Hepatocyte (in vitro differentiated cells): ENCODE data around the gene STIM1. TPM values are rescaled to one million over a fixed set of nuclear protein-coding genes. Genes with fewer than 3 reads are reported as not detected.

Experiments used
- DNase-seq: peaks from one replicate; pipeline ENCODE4 v3.0.0-alpha.2; 2016; ENCODE audit warnings: low spot score
- H2AFZ ChIP-seq: fragments of 200-600 bp; sonication (generic); 2 replicates; pipeline ENCODE4 v1.6.0; 2016; ENCODE audit warnings: antibody characterized with exemption, mild to moderate bottlenecking
- H3K27ac ChIP-seq: fragments of 200-600 bp; sonication (generic); 2 replicates; pipeline ENCODE4 v1.5.1; 2016; ENCODE audit warnings: mild to moderate bottlenecking
- H3K27me3 ChIP-seq: fragments of 200-600 bp; sonication (generic); 2 replicates; pipeline ENCODE4 v1.6.1; 2016
- H3K36me3 ChIP-seq: fragments of 200-600 bp; sonication (generic); replicated peaks from 2 replicates; pipeline ENCODE4 v1.5.1; 2016; ENCODE audit warnings: low read depth; ENCODE audit not compliant: insufficient read depth
- H3K4me1 ChIP-seq: fragments of 200-600 bp; sonication (generic); 2 replicates; pipeline ENCODE4 v1.5.1; 2016; ENCODE audit warnings: mild to moderate bottlenecking, moderate library complexity; ENCODE audit not compliant: insufficient read depth
- H3K4me2 ChIP-seq: fragments of 200-600 bp; sonication (generic); 2 replicates; pipeline ENCODE4 v1.6.0; 2016
- H3K4me3 ChIP-seq: fragments of 200-600 bp; sonication (generic); 2 replicates; pipeline ENCODE4 v1.5.1; 2016; ENCODE audit warnings: mild to moderate bottlenecking
- H3K79me2 ChIP-seq: fragments of 200-600 bp; sonication (generic); 2 replicates; pipeline ENCODE4 v1.6.0; 2017; ENCODE audit warnings: mild to moderate bottlenecking
- H3K9me2 ChIP-seq: fragments of 200-600 bp; sonication (generic); replicated peaks from 2 replicates; pipeline ENCODE4 v1.6.0; 2017; ENCODE audit warnings: mild to moderate bottlenecking; ENCODE audit not compliant: insufficient read depth
- H3K9me3 ChIP-seq: fragments of 200-600 bp; sonication (generic); 2 replicates; pipeline ENCODE4 v1.5.1; 2016; ENCODE audit warnings: low read depth, mild to moderate bottlenecking
- H4K20me1 ChIP-seq: fragments of 200-600 bp; sonication (generic); 2 replicates; pipeline ENCODE4 v1.6.0; 2016; ENCODE audit warnings: mild to moderate bottlenecking; ENCODE audit not compliant: insufficient read depth, poor library complexity, severe bottlenecking
- EZH2 ChIP-seq: fragments of 200-600 bp; sonication (generic); IDR thresholded peaks from 2 replicates; pipeline ENCODE4 v1.6.1; 2016; ENCODE audit warnings: antibody characterized with exemption, mild to moderate bottlenecking, borderline replicate concordance
- EZH2phosphoT487 ChIP-seq: fragments of 200-600 bp; sonication (generic); IDR thresholded peaks from one replicate; pipeline ENCODE4 v1.6.1; 2018; ENCODE audit warnings: antibody characterized with exemption, mild to moderate bottlenecking, low read depth, moderate library complexity; ENCODE audit not compliant: unreplicated experiment, severe bottlenecking
- WGBS: methylation state at CpG from one replicate; pipeline ENCODE4 v1.1.6; 2016; ENCODE audit warnings: low lambda C conversion rate; ENCODE audit errors: missing lambda C conversion rate; 5-methylcytosine and 5-hydroxymethylcytosine counted together
- polyA plus RNA-seq: library from polyadenylated mRNA; unstranded; fragments of >200 nt; fragmentation: Nextera tagmentation; extraction: Ambion mirVana; gene quantifications from 2 replicates; pipeline ENCODE4 v1.2.1, GENCODE V29; 2016
- total RNA-seq: library from RNA; depleted of rRNA; stranded (reverse); fragments of >200 nt; gene quantifications from 2 replicates; pipeline ENCODE4 v1.2.3, GENCODE V29; 2014
- TF ChIP-seq, protein P1 (sequence below): fragments of 200-600 bp; sonication (generic); IDR thresholded peaks from 2 replicates; pipeline ENCODE4 v1.5.1; 2016; ENCODE audit warnings: antibody characterized with exemption, mild to moderate bottlenecking; ENCODE audit not compliant: poor library complexity

STIM1 gene
- total and polyA plus RNA-seq, 2 experiments from 2014 or later: 18.5 to 19.6 TPM

DNA sequence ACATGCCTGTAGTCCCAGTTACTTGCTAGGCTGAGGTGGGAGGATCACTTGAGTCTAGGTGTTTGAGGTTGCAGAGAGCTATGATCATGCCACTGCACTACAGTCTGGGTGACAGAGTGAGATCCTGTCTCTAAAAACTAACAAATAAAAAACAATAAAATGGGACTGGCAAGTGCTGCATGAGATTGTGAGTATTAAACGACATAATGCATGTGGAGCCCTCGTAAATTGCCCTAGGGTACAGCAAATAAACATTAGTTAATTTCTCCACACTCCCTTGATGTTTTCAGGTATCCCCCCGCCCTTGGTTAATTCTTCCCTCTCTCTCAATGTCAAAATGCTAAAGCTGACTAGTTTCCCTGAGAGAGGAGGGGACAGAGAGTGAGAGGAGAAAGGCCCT, 9.8 kb upstream of the STIM1 start:
- no peaks in the 10 kb centered on the region for H3K9me3 ChIP-seq
- H3K4me1 ChIP-seq: no peaks in the 10 kb centered on the region
- H3K4me3 ChIP-seq: no peak overlapping the region
- DNase-seq: no peak
- H3K27me3 ChIP-seq: no peaks in the 10 kb centered on the region
- TF ChIP-seq, protein P1, sequence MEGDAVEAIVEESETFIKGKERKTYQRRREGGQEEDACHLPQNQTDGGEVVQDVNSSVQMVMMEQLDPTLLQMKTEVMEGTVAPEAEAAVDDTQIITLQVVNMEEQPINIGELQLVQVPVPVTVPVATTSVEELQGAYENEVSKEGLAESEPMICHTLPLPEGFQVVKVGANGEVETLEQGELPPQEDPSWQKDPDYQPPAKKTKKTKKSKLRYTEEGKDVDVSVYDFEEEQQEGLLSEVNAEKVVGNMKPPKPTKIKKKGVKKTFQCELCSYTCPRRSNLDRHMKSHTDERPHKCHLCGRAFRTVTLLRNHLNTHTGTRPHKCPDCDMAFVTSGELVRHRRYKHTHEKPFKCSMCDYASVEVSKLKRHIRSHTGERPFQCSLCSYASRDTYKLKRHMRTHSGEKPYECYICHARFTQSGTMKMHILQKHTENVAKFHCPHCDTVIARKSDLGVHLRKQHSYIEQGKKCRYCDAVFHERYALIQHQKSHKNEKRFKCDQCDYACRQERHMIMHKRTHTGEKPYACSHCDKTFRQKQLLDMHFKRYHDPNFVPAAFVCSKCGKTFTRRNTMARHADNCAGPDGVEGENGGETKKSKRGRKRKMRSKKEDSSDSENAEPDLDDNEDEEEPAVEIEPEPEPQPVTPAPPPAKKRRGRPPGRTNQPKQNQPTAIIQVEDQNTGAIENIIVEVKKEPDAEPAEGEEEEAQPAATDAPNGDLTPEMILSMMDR: no peak
- no peak for TF ChIP-seq EZH2
- TF ChIP-seq EZH2phosphoT487: no peak
- no peaks in the 10 kb centered on the region for H3K36me3 ChIP-seq
- WGBS: 86% methylated on average over 3 of the region's 3 CpGs
- no peak overlapping the region for H3K27ac ChIP-seq
- no peak overlapping the region for H3K4me2 ChIP-seq
- no peak overlapping the region for H2AFZ ChIP-seq
- no peaks in the 10 kb centered on the region for H3K79me2 ChIP-seq
- no peaks in the 10 kb centered on the region for H4K20me1 ChIP-seq
- H3K9me2 ChIP-seq: no peaks in the 10 kb centered on the region

- no peak overlapping the region for H3K4me2 ChIP-seq
- no peak overlapping the region for H3K27ac ChIP-seq
- peak; percentile 63 for DNase-seq
- no peaks in the 10 kb centered on the region for H3K9me3 ChIP-seq
- no peak overlapping the region for H3K4me3 ChIP-seq
- H2AFZ ChIP-seq: no peak overlapping the region
- H3K4me1 ChIP-seq: peaks cover 1% of the 10 kb centered on the region
- TF ChIP-seq EZH2 (no peak), EZH2phosphoT487 (no peak)
- TF ChIP-seq, protein P1: peak; percentile 77
- WGBS: 72% methylated on average over 10 of the region's 10 CpGs
- no peaks in the 10 kb centered on the region for H4K20me1 ChIP-seq
- no peaks in the 10 kb centered on the region for H3K36me3 ChIP-seq
- H3K9me2 ChIP-seq: no peaks in the 10 kb centered on the region
- no peaks in the 10 kb centered on the region for H3K79me2 ChIP-seq
- H3K27me3 ChIP-seq: no peaks in the 10 kb centered on the region
These were observed 6.1 kb upstream of the STIM1 start for GRCh38 chr11:3849297-3849874.

DNA sequence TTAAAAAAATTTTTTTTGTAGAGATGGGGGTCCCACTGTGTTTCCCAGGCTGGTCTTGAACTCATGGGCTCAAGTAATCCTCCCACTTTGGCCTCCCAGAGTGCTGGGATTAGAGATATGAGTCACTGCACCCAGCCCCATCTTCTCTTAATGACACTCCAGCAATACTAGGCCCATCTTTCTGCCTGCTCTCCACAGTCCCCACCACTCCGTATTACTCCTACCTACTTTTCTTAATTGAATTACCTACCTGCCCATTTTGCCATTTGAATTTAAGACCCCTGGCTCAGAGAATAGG, 2.0 kb upstream of the STIM1 start:
- H4K20me1 ChIP-seq: no peaks in the 10 kb centered on the region
- H3K36me3 ChIP-seq: no peaks in the 10 kb centered on the region
- peaks cover 18% of the 10 kb centered on the region for H3K4me1 ChIP-seq
- no peaks in the 10 kb centered on the region for H3K9me3 ChIP-seq
- H3K27ac ChIP-seq: no peak overlapping the region
- no peaks in the 10 kb centered on the region for H3K27me3 ChIP-seq
- H3K4me3 ChIP-seq: no peak overlapping the region
- H3K4me2 ChIP-seq: no peak overlapping the region
- H2AFZ ChIP-seq: no peak overlapping the region
- TF ChIP-seq, protein P1: no peak
- TF ChIP-seq EZH2phosphoT487: no peak
- TF ChIP-seq EZH2: no peak
- no peak for DNase-seq
- no peaks in the 10 kb centered on the region for H3K9me2 ChIP-seq
- peaks cover 29% of the 10 kb centered on the region for H3K79me2 ChIP-seq
- 100% methylated on average over 1 of the region's 1 CpG for WGBS
